IPS-18c (cell line): ENCODE measurements around the gene LAPTM5.
"Not testable (repeated sequence)": the region's sequence is repeated elsewhere in the genome, so short reads cannot be mapped to it uniquely, and the experiment has no call there.

Source experiments
- H3K4me3 ChIP-seq: 2 replicates; pipeline ENCODE4 v1.7.0; 2013; ENCODE audit warnings: low read depth, mild to moderate bottlenecking, low read length, moderate library complexity; ENCODE audit not compliant: insufficient read depth
- H3K9me3 ChIP-seq: one replicate; pipeline ENCODE4 v1.6.1; 2013; ENCODE audit warnings: mild to moderate bottlenecking, low read length, moderate library complexity; ENCODE audit not compliant: control insufficient read depth, insufficient read depth

LAPTM5 gene

DNA sequence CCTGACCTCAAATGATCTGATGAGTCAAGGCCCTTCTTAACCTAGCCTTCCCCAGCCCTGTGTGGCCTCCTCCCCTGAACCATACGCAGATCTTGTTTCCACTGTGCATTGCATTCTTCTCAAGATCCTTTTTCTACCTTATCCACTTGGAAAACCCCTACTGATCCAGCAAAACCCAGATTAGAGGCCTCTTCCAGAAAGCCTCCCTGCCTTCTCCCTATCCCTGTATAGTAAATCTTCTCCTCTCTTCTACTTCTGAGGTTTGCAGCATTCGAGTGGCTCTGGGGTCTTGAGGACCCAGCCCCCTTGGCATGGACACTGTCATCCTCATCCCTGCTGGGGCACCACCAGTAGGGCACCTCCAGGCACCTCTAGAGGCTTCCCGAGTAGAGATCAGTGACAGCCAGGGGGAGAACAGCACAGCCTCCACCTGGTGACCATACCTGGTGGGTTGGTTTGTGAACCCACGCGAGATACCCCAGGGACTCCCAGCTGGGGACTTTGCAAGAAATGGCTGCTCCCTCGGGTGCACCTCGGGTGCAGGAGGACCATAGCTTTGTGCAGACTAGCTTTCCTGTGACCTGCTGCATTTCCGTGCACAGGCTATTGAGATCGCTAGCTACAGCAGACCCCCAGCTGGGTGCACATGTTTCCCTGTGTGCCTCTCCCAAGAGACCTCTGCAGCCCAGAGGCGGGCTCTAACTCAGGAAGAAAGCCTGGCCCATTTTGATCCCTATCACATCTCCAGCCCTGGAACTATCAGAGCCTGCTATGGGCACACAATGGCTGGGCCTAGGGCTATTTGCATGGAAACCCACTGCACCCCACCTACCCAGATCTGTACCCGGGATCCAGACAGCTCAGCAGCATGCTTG is 68.4 kb downstream of the LAPTM5 start:
- Histone ChIP-seq H3K9me3 (peaks cover 2% of the 10 kb centered on the region), H3K4me3 (no peak overlapping the region)

- not testable (repeated sequence) for H3K9me3 ChIP-seq, H3K4me3 ChIP-seq
Observed at GRCh38 chr1:30688516-30688915, 69.1 kb downstream of the LAPTM5 start.

DNA sequence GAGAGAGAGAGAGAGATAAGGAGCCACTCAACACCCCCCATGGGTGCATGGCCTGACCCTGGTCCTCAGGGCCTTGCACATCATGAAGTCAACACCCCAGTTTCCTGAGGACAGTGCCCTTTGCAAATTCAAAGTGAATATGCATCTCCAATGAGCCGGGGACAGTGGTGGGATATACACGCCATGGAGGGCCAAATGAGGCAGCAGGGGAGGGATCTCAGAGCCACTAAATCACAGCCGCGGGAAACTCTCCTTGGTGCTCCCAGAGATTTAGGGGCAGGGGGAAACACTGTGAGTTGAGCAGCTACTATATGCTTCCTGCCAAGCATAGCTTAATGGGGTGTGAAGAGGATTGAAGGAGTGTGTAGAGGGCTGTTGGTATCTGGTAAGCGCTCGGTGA is 69.7 kb downstream of the LAPTM5 start:
- H3K4me3 ChIP-seq = no peak overlapping the region
- H3K9me3 ChIP-seq = peaks cover 3% of the 10 kb centered on the region

DNA sequence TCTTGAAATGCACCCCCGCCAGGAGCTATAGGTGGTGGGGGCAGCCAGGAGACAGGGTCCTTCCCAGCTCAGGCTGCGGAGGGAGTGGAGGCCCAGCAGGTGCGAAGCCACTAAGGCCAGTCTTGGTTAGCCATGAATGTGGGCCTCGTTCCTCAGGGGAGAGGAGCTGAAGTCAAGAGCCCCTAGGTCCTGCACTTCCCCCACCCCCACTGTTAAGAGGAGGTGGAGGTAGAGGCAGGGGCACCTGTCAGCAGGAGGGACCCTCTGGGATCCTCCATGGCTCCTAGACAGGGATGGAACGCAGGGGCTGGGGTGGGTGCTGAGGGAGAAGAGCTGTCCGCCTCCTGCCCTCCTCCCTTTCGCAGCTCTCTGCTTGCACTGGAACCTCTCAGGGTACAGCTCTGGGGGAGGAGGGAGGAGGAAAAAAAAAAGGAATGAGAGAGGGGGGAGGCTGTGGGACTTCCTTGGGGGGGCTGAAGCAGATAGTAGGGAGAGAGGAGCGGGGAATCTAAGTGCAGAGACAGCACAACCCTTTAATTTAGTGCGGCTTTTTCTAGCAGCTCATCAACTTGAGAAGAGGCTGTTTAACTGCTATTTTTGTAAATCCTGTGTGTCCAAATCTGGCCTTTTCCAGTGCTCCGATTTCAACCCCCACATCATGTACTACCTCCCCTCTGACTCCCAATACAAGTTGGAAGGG is 71.2 kb downstream of the LAPTM5 start:
- 0 out of 2 replicates have a peak overlapping the region, but pooled peaks have one; percentile 51 for H3K4me3 ChIP-seq

GRCh38 chr1:30685796-30686165 is 71.8 kb downstream of the LAPTM5 start:
- Histone ChIP-seq H3K4me3 (peak overlapping the region; percentile 51), H3K9me3 (peaks cover 4% of the 10 kb centered on the region)

More for the DNA sequence above, 71.2 kb downstream of the LAPTM5 start:
- H3K9me3 ChIP-seq = peaks cover 4% of the 10 kb centered on the region

GRCh38 chr1:30684881-30685795 is 72.4 kb downstream of the LAPTM5 start:
- Histone ChIP-seq H3K4me3 (peak overlapping the region; percentile 51), H3K9me3 (peaks cover 7% of the 10 kb centered on the region)

DNA sequence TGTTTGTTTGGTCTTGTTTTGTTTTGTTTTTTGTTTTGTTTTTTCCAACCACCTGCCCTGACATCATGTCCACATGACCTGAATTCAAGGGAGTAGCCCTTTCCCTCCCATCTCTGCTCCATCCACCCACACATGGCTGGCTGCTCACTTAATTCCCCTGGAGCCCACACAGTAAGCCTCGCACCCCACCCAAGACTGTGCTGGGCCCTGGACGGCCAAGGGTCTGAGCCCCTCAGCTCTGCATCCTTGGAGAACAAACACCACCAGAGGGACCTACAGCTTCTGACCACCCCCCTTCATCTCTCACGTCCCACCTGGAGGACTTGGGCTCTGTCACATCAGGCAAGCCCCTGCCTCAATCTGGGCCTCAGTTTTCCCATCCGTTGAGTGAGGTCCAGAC is 73.3 kb downstream of the LAPTM5 start:
- peaks cover 7% of the 10 kb centered on the region for H3K9me3 ChIP-seq
- no peak overlapping the region for H3K4me3 ChIP-seq

DNA sequence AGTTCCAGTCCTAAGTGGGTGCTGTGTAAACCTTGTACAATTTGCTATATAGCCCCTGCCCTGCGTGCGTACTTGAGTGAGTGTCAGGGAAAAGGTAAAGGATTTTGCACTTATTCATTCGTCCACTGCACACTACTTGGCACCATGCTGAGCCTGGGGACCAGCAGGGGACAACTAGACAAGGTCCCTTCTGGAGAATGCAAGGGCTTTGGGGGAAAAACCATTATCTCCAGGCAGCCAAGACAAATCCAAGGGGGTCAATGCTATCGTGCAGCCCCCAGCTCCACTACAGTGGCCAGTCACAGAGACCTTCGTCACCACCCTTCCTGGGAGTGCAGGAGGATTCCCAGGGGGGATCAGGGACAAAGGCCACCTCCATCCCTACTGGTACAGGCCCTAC is 73.9 kb downstream of the LAPTM5 start:
- Histone ChIP-seq H3K4me3 (no peak overlapping the region), H3K9me3 (peaks cover 7% of the 10 kb centered on the region)
